GM18951 (cell line): ENCODE measurements around the gene DNAH6.
"Not testable (repeated sequence)": the region's sequence is repeated elsewhere in the genome, so short reads cannot be mapped to it uniquely, and the experiment has no call there.

Experiments used
- POLR2A ChIP-seq: IDR thresholded peaks from 4 replicates; pipeline ENCODE4 v1.6.1; 2011; ENCODE audit warnings: mild to moderate bottlenecking; ENCODE audit not compliant: insufficient read length, insufficient read depth; ENCODE audit errors: extremely low read depth
- in situ Hi-C: fragments of 300-500 bp; cut with MboI; formaldehyde crosslinking; loops from one replicate; pipeline ENCODE4 v1.12.0; 2022; ENCODE audit warnings: low sequenced_read_pairs, mixed read lengths, inconsistent platforms; ENCODE audit not compliant: unreplicated experiment

Gene DNAH6

GRCh38 chr2:84491256-84491655 lies 25.0 kb upstream of the DNAH6 start:
- in situ Hi-C loops = loop anchor here (10.0 to 25.0 kb wide), 2 partner anchors 384 to 546 kb away; no protein-coding TSS in a partner anchor

DNA sequence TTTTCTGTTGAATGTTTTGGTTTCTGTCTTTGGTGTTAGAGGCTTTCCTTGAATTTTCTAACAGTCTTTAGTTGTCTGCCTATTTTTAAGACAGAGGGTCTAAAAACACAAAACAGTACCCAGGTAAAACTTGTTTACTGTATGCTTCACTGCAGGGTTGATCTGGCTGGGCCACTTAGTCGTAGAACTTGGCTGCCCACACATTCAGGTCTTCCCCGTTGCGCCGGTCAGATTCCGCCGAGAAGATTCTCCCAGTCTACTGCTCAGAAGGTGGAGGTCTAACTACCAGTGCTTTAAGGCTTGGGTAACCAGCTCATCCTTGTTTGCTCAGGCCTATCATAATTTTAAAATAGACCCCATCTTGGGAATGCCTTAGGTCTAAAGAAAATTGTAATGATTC lies 24.6 kb upstream of the DNAH6 start:
- in situ Hi-C loops = loop anchor here (10.0 to 25.0 kb wide), 2 partner anchors 383 to 546 kb away; no protein-coding TSS in a partner anchor
- no peak for TF ChIP-seq POLR2A

More at GRCh38 chr2:84491256-84491655, 25.0 kb upstream of the DNAH6 start:
- no peak for TF ChIP-seq POLR2A

GRCh38 chr2:84492571-84492970 lies 23.7 kb upstream of the DNAH6 start:
- no peak for TF ChIP-seq POLR2A
- in situ Hi-C loops = loop anchor here (10.0 to 25.0 kb wide), 2 partner anchors 382 to 545 kb away; no protein-coding TSS in a partner anchor

DNA sequence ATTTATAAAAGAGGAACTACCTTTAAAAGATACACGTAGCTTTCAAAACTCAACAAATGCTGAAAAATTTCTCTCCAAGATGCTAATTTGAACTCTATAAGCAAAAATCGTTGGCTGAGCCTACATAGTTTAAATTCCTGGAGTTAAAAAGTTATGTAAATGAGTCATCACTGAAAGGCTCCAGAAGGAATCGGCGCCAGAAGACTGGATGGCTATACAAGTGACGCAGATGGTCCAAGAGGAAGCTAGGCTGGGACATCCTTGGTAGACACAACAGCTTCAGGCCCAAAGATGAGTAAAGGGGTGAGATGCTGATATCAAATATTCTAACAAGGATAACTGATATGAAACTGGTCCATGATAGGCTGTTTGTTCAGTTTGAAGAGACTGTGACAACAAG lies 22.8 kb upstream of the DNAH6 start:
- in situ Hi-C loops = loop anchor here (10.0 to 25.0 kb wide), 2 partner anchors 381 to 544 kb away; no protein-coding TSS in a partner anchor
- no peak for TF ChIP-seq POLR2A

GRCh38 chr2:84494070-84494469 lies 22.2 kb upstream of the DNAH6 start:
- TF ChIP-seq POLR2A = no peak

DNA sequence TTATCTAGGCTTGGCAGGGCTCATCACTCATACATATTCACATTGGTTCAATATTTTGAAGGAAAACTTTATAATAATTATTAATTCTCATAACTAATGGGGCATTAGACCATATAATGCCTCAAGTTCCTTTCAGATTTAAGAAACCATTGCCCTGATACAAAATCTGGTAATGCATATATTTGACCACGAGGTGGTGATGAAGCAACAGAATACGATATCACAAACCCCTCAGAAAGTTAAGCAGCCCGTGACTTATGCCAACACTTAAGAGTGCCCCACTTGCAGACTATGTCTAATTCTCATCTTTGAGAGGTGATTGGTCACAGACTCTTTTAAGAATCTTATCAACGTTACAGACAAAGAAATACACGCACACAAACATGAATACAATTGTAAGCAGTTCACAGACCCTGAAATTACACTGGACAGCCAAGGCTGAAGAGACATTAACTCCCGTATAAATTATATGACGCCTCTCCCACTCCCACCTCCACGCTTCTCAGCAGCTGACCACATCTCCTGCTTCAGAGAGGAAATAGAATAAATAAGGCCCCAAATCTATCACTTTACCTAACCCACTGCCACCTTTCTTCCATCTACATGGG lies 20.7 kb upstream of the DNAH6 start:
- no peak for TF ChIP-seq POLR2A
- in situ Hi-C loops = loop anchor here (10.0 to 25.0 kb wide), 2 partner anchors 379 to 542 kb away; no protein-coding TSS in a partner anchor

More at GRCh38 chr2:84494070-84494469, 22.2 kb upstream of the DNAH6 start:
- in situ Hi-C loops = loop anchor here (10.0 to 25.0 kb wide), 2 partner anchors 381 to 543 kb away; no protein-coding TSS in a partner anchor

DNA sequence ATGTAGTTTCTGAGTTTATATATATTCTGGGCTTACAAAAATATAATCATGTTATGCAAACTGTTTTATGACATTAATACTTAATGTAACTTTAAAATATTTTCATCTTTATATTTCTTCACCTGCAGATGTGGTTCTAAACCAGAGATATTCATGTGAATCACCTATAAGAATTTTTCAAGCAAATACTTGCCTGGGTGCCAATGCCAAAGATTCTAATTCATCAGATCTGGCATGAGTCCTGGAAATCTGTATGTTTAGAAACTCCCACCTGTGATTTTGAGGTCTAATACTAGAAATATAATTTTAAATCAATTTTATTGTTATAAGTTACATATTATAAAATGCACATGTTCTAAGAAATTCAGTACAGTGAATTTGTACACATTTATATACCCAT lies 19.9 kb upstream of the DNAH6 start:
- no peak for TF ChIP-seq POLR2A

GRCh38 chr2:84497285-84497684 lies 19.0 kb upstream of the DNAH6 start:
- in situ Hi-C loops = loop anchor here (10.0 to 25.0 kb wide), 2 partner anchors 378 to 540 kb away; no protein-coding TSS in a partner anchor
- TF ChIP-seq POLR2A = no peak

More for the DNA sequence above, 19.9 kb upstream of the DNAH6 start:
- in situ Hi-C loops = loop anchor here (10.0 to 25.0 kb wide), 2 partner anchors 378 to 541 kb away; no protein-coding TSS in a partner anchor

DNA sequence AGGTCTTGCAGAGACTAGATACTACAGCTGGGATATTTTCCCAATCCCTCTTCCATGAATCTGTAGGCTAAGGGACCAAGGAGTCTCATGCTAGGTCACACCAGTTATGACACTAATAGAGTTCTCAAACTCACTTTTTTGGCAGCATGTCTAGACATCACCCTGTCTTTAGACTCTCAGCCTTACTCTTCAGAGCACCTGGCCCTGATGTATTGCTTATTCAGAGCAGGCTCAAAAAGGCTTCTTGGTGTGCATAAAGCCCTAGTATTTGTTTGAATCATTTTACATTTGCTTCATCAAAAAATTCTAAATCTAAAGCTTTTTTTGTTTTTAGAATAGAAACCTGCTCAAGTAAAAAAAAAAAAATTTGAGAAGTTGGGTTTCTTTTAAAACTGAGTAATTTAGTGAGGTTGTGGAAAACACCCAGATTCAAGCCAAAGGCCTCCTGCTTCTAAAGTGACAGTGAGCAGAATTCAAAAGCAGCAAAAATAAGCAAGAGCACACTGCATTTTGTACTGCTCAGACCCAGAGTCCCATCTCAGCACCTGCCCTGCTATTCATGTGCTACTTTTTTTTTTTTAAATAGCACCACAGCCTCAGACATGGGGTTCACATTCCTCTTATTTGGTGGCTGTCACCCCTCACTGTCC lies 18.0 kb upstream of the DNAH6 start:
- TF ChIP-seq POLR2A = no peak
- in situ Hi-C loops = loop anchor here (10.0 to 25.0 kb wide), 2 partner anchors 377 to 539 kb away; no protein-coding TSS in a partner anchor

DNA sequence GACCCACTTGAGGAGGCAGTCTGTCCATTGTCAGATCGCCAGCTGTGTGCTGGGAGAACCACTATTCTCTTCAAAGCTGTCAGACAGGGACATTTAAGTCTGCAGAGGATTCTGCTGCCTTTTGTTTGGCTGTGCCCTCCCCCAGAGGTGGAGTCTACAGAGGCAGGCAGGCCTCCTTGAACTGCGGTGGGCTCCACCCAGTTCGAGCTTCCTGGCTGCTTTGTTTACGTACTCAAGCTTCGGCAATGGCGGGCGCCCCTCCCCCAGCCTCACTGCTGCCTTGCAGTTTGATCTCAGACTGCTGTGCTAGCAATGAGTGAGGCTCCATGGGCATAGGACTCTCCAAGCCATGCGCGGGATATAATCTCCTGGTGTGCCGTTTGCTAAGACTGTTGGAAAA lies 5.3 kb upstream of the DNAH6 start:
- in situ Hi-C loops = not testable (repeated sequence)

GRCh38 chr2:84515788-84516187 lies 510 bp upstream of the DNAH6 start:
- TF ChIP-seq POLR2A = no peak
- in situ Hi-C loops = no loop called here

- in situ Hi-C loops = no loop called here
Observed at GRCh38 chr2:84519332-84519957, 3.1 kb downstream of the DNAH6 start.

DNA sequence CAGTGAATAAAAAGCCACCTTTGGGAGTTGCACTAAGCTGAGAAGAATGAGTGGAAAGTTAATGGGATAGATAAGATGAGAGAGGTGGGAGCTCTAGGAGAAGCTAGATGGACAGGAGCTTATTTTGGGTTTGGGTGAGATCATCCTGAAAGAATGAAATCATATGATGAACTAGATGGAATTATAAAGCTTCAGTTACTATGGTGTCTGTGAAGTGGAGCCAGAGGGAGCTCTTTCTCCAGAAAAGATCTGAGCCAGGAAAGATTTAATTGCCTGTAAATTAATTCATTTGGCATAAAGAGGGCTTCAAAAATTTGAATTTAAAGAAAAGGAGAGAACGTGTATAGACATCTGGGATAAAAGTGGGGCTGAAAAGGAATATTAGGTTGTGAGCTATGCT lies 10.3 kb downstream of the DNAH6 start:
- TF ChIP-seq POLR2A = no peak
- in situ Hi-C loops = no loop called here

More at GRCh38 chr2:84519332-84519957, 3.1 kb downstream of the DNAH6 start:
- TF ChIP-seq POLR2A = no peak
